SK-N-MC (cell line): ENCODE data around the gene HLA-E.

Experiments used
- EZH2 ChIP-seq: fragments of 200-600 bp; sonication (generic); IDR thresholded peaks from one replicate; pipeline ENCODE4 v1.6.1; 2017; ENCODE audit warnings: antibody characterized with exemption
- FOXP2 ChIP-seq: optimal IDR thresholded peaks from 2 replicates; pipeline ENCODE3; 2011; ENCODE audit warnings: mild to moderate bottlenecking, moderate library complexity; ENCODE audit not compliant: insufficient read depth; ENCODE audit errors: extremely low read length, control extremely low read depth
- POLR2AphosphoS5 ChIP-seq: IDR thresholded peaks from 2 replicates; pipeline ENCODE4 v1.6.1; 2012; ENCODE audit warnings: mild to moderate bottlenecking, low read depth, low read length, borderline replicate concordance

- TF ChIP-seq POLR2AphosphoS5: no peak; the same call in 1 of the 2 replicates
- TF ChIP-seq EZH2: no peak
- TF ChIP-seq FOXP2: no peak
Measured at GRCh38 chr6:30508890-30509736, 19.8 kb downstream of the HLA-E start.
